ENCODE data around the gene GABBR2.
A peak's percentile ranks its signal among the peaks of the same experiment; 100 is the strongest.

The GABBR2 gene

DNA sequence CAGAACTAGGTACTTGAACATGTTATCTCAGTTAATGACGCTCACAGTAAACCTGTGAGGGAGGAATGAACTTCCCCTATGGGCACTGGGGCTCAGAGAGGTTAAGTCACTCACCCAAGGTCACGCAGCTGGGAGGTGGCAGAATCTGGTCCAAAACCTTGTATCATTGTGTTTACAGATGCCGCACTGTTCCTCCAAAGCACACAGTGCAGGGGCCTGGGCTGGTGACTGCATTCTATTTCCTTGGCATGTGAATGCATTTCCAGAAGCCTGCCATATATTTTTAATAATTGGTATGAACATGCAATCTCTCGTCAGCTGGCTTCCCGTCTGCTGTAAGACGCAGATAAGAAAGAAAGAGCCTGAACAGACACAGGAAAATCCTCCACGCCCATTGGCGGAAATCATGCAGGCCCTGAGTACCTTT lies 376.3 kb downstream of the GABBR2 start:
- no peak for DNase-seq

DNA sequence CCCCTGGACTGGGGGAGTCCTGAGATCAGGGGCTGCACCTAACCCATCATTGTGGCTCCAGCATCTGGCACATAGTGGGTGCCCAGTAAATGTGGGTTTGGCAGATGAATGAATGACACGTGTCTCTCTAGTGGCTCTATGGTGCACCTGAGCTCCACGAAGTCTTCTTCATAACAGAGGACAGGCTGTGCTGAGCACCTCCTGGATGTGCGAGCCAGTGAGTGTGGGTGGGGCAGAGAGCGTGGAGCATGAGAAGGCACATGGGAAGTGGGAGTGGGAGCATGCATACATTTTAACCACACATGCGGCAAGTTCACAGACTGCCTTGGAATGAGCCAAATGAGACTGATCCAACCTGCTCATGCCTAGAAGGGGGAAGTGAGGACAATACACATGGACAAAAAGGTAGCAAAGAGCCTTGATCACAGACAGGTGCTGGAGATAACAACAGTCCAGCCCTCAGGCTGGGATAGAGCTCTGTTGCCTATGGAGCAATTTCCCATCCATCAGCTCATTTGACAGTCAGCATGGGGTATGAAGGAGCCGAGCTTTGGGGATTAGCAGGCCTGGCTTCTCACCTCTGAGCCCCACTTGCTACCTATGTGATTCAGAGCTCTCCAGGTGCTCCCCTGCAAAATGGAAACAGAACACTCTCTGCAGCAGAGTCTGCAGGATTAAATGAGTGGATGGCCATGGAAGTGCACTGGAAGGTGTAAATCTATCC lies 377.0 kb downstream of the GABBR2 start:
- DNase-seq: no peak

DNA sequence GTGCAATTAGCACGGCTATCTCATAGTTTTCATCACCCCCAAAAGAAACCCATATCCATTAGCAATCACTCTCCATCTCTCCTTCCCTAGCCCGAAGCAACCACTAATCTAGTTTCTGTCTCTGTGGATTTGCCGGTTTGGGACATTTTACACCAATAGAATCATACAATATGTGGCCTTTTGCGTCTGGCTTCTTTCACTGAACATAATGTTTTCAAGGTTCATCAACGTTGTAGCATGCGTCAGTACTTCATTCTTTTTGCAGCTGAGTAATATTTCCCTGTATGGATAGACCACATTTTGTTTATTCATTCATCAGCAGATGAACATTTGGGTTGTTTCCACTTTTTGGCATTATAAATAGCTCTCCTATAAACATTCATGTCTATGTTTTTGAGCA lies 377.9 kb downstream of the GABBR2 start:
- no peak for DNase-seq

DNA sequence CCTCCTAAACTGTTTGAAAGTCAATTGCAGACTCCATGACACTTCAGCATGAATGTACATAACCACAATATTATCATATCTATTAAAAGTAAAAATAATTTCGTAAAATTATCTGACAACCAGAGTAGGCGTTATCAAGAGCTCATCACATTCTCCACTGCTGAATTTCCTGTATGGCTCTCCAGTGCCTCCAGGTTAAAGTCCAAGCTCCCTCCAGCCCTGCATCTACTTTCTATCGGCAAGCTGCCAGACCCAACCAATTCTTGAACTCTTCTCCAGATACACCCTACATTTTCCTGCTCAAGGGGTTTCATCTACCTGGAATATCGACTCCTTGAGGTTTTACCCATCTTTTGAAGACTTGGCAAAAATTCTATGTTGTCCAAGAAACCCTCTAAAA lies 378.8 kb downstream of the GABBR2 start:
- no peak for DNase-seq

DNA sequence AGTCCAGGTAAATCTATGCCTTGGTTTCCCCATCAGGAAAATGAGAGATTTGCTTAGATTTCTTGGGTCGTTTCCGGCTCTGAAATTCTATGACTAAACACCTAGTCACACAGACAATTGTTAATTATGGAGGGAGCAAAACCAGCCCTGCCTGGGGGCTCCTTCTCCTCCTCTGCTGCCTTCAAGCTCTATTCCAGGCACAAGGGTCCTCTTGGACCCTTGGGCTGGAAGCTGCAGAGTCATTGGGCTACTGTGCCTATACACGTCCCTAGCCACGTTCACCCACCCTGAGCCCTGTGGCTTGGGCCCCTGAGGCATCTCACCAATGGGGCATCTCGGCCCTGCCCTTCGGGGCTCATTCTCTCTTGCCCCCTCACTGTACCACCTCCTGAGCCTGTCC lies 379.5 kb downstream of the GABBR2 start:
- no peak for DNase-seq

DNA sequence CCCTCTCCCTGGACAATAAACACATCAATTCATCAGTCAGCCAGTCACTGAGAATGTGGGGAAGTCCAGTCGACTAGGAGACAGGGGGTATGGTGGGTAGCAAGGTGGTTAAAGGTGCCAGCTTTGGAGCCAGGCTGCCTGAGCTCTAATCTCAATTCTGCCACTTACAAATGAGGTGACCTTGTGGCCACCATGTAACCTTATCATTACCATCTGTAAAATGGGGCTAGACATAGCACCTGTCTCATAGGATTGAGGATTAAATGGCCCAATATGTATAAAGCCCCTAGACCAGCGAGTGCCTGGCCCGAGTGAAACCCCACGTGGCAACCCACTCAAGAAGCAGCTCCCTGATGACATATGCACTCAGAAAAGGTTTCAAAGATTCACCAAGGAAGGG lies 380.0 kb downstream of the GABBR2 start:
- DNase-seq: no peak

DNA sequence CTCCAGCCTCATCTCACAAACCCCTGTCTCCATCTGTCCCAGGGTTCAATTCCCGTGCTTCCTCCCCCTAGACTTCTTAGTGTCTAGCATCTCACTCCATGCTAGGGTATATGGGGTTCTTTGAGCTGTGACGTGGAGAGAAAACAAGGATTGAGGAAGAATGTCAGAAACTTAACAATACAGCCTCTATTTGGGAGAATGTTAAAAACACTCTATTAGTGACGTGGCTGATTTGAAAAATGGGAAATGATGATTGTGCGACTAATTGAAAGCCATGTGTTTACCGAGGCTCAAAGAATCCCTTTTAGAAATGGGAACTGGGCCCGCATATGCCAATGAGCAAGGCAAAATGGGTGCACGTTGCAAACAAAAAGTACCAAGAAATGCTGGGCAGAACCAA lies 380.6 kb downstream of the GABBR2 start:
- DNase-seq: no peak

DNA sequence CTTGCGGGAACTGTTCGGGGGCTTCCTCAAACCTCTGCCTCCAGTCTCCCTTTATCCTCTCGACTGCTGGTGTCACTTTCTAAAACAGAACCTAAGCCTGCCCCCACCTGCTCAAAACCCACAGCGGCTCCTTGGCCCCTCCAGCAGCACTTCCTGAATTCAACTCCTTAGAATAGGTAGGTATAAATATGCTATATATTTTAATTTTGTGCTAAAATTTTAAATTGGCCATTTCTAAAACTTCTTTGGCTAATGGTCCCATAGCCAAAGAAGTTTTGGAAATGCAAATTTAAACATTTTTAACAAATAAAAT lies 381.5 kb downstream of the GABBR2 start:
- DNase-seq: no peak

DNA sequence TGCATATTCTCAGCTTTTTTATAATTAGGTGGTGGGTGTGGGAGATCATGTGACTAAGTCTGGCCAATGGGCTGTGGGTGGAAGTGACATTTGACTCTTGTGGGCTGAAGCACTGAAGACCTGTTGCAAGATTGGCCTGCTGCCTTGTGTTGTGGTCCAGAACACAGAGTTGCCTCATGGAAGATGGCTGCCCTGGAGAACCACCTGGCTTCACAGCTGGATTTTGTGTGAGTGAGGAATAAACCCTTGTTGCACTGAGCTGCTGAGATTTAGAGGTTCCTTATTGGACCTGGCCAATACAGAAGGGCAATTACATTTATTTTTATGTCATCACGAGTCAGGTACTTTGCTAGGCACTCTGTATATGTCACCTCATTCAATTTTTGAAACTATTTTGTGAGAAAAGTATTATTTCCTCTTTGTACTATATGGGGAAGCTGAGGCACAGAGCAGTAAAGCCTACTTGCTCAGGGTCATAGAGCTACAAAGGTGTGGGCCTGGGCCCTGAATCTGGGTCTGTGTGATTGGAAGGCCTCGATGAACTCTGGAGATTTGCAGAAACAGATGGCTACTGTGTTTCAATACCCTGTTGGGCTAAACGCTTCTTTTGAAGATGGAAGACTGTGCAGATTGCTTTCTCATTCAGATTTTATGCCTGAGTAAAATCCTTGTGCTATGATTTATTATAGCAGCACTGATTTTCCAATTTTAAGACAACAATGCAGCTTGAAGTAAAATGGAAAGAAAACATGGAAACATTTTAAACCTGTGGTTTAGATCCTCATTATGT lies 382.1 kb downstream of the GABBR2 start:
- no peak for DNase-seq

DNA sequence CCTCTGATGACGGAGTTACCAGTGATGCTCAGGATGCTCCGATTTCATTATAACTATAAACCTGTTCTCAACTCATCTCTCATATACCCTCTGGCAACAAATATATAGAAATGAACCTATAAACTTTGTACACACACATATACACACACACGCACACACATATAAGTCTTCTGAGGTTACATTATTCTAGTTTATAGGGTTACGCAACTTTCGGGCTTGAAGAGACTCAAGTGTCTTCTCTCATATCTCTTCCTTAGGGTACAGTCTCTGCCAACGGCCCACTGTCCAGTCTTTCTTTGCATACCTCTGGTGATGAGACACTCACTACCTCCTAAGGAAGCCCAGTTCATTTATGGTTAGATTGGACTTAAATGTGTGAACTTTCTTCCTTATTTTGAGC lies 383.9 kb downstream of the GABBR2 start:
- no peak for DNase-seq

DNA sequence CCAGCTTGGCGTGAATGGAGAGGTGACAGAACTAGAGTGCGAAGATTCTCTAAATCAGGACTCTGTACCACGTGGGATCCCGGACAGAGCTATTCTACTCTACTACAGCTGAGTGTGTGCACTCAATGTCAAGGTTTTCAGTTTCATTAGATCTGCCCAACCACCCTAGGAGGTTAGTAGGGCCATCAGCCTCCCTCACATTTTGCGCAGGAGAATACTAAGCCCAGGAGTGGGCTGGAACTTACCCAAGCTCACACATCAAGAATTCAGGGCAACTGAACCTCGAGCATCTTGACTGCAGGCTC lies 385.0 kb downstream of the GABBR2 start:
- DNase-seq: no peak

DNA sequence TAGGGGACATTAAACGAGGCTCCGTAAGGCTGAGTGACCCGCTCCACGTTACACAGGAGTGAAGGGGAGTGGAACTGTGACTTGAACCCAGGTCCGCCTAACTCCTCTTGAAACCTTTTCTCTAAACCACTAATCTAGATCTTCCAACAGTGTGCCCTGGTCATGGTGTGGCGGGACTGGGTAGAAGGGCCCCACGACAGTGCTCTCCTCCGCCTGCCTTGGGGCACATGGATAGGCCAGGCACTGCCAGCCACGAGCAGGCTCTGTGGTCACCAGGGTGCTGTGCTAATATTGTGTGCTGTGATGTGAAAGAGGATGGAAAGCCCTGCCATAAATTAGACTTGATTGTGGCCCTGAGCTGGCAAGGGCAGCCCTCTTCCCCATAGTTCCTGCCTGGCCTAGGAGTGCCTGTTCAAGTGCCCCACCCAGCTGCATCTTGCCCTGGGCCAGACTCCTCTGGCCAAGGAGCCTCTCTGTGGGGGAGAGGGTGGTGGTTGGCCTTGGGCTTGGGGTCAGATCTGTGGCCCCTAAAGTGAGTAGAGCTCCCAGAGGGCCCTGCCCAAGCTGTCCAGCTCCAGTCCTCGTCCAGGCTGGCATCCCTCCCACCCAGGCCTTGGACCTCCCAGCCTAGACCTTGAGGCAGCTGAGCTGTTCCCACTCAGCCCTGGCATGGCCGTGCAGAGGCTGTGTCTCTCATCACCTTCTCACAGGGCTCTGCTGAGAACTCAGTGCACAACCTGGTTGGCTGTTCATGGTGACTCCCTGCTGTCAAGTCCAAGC lies 385.5 kb downstream of the GABBR2 start:
- no peak for DNase-seq

DNA sequence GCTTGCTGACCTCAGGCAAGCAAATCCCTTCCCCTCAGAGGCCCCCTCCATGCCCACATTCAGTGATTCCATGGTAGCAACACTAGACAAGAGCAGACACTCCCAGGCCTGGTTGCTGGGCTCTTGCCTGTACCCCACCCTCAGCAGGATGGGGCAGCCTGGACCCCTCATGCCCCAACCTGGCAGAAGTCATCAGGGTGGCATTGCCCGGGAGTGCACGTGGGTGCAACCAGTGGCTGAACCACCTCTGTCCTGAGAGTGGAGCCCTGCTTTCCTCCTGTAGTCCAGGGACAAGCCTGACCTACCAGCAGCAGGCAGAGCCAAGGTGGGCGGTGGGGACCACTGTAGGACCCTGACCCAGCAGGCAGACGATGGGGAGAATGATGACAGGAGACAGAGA lies 387.5 kb downstream of the GABBR2 start:
- DNase-seq: no peak

DNA sequence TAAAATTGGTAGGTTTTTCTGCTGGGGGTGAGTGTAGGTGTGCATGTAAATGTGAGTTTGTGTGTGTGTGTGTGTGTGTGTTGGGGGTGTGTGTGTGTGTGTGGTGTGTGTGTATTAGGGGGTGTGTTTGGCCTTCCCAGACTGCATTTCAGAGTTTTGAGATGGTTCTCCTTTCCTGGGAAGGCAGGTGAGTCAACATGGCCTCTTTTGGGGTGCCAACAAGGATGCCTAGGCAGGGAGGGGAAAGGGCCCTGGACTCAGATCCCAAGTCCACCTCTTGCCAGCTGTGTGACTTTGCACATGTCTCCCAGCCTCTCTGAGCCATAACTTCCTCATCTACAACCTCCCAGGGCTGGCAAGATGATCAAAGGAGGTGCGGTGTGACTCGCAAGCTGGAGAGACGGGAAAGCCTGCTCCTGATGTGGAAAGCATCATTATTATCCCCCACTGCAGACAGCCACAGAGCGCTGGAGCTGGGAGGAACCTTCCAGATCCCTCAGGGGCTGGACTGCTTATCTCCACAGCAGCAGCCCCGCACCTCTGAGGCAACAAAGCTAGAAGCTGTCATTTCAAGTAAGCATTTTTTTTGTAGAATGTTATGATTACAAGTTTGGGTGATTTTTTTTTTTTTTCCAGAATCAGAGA lies 389.8 kb downstream of the GABBR2 start:
- no peak for DNase-seq

DNA sequence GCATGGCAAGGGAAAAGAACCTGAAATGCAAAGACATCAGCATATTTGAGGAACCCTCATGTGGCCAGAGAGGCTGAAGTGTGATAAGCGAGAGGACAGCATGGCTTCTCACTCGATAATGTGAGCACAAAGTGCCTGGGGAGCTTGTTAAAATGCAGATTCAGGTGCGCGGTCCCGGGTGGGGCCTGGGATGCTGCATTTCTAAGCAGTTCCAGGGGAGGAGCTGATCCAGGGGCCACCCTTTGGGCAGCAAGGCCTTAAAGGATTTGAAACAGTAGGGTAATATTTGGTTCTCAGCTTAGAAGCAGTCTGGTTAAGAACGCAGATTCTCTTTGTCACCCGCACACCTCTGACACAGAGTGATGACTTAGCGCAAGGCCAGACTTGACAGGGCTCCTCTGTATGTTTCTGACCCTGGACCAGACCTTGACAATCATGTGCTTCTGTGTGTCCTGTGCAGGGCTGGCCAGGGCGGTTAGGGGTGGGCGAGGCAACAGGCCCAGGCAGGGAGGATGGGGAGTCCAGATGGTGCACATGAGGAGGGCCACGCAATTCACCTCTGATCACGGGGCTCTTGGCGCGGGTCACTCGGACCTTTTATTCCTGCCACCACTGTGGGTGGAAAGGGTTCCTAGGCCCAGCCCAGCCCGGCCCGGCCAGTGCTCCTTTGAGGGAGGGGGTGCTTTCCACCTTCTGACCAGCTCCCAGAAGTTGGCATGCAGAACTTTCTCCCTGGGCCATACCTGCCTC lies 390.5 kb downstream of the GABBR2 start:
- no peak for DNase-seq

DNA sequence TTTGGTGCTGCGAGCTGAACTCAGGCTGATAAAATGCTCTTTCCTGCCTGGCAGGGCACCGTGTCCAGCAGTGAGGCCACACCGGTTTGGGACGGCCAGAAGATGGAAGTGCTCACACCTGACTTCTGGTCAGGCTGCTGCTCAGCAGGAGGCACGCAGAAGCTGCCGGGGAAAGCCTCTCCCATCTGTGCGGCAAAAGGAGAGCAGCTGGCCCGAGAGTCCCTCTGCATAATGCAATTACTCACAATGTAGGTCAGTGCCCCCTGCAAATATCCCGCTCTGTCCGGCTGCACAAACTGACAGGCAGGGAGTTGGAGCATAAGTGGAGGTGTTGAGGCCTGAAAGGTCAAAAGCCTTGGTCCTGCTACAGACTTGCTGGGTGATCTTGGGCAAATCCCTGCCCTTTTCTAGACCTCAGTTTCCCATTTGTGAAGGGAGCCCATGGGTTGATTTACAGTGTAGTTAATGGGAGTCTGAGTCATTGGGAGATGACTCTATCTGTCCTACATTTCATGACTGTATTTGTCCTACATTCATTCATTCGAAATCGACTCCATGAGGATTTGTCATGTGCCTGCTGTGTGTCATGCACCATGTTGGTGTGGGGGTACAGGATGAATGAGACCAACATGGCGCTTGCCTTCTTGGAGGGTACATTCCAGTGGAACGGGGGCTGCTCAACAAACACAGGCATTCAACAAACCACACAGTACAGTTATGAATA lies 391.4 kb downstream of the GABBR2 start:
- no peak for DNase-seq

DNA sequence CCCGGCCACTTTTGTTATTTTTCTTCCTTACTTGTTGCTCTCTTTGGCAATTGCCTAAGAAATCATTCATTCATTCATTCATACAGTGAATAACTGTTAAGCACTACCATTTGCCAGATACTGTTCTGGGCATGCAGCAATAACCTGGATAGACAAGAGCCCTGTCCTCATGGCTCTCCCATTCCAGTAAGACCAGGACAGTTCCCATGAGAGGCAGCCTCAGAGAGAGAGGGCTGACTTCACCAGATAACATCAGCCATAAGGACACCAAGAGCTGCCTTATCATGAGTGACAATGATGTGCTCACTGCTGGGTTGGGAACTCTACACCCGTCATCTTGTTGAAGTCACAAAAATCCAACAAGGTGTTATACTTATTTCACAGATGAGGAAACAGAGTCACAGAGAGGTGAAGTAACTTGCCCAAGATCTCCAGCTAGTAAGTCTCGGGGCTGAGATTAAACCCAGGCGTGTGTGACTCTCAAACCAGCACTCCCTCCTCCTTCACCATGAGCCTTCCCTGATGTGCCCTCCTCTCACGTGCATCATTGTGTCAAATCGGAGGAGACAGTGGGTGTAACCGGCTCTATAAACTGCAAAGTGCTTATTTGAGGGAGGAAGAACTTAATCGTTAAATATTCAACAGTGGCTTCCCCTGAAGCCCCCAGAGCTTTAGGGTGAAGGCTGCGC lies 392.1 kb downstream of the GABBR2 start:
- no peak for DNase-seq

DNA sequence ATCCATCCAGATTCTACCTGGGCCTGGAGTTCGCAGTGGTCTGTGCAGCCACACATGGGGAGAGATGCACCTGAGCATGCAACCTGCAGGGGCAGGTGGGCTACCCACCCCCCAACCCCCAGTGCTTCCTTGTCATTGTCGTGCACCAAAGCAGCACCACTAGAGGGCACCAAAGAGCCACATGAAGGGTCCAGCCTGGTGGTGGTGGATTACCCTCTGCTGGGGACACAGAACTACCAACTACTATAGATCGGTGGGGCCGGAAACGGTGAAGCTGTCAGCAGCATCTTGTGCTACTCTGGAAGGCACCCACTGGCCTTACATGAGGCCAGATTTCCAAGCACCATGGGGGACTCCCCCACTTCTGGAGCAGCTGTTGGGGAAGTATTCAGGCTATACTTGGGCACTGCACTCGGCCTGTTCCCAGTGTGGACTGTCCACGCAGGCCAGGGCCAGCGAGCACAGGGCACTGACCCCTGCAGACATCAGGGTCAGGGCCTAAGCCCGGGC lies 393.1 kb downstream of the GABBR2 start:
- peak; percentile 92 for DNase-seq

DNA sequence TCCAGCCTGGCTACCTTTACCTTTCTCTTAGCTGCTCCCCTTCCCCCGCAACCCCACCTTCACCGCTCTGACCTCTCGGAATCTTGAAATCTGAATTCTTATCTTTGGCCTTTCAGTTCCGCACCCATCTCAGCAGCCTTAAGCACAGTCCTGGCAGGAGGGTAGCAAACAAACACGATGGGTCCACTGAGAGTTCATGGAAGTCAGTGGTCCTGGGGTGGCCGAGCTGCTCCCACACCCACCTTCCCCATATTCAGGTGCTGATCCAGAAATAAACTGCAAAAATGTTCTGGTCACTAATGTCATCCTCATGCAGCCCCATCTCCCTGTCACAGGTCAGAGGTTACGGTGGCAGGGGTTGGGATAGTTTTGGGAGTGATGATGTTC lies 393.7 kb downstream of the GABBR2 start:
- DNase-seq: no peak

DNA sequence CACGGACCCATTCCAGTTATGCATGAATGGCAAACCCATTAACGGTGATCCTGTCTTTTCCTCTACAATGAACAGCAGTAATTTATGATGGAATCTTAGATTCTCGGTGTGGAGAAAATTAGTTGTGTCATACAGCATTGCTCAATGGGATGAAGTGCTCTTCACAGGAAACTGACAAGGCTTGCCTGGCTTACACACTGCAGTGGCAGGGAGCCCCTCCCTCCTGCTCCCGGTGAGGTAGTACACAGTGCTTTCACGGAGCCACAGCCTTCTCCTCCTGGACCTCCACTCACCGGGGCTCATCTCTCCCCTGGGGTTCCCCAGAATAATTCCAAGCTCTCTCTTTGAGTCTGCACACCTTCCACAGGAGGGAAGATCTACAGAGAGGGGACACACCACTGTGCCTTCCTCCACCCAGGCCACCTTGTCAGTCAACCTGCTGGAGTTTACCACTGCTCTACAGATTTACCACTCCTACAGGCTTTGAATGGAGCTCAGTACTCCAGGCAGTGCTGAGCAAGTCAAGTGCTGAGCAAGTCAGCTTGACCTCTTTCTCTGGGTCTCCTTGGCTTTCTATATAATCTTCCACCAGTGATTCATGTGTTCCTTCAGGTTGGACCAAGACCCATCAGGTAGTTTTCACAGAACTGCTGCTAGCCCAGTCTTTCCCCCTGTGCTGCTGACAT lies 394.2 kb downstream of the GABBR2 start:
- DNase-seq: no peak

DNA sequence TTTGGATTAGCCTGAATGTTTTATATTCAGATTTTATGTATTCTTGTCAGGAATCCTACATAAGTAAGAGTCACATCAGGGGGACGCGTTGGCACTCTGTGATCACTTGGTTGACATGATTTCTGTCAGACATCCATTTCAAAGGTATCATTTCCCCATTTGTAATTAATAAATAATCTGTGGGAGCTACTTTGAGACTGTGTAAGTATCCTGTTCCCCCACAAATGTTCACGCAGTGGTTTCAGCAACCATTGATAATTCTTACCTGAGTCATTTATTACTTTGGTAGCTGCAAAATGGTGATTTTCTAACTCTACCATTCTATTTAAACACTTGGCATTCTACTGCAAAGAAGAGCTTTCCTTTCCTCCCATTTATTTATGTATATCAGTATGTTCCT lies 396.4 kb downstream of the GABBR2 start:
- no peak for DNase-seq
